ENCODE results near the gene PLRG1.

PLRG1 gene

GRCh38 chr4:154573190-154573870 lies 23.1 kb upstream of the PLRG1 start:
- DNase-seq, result no peak

GRCh38 chr4:154569584-154569983 lies 19.4 kb upstream of the PLRG1 start:
- no peak for DNase-seq

DNA sequence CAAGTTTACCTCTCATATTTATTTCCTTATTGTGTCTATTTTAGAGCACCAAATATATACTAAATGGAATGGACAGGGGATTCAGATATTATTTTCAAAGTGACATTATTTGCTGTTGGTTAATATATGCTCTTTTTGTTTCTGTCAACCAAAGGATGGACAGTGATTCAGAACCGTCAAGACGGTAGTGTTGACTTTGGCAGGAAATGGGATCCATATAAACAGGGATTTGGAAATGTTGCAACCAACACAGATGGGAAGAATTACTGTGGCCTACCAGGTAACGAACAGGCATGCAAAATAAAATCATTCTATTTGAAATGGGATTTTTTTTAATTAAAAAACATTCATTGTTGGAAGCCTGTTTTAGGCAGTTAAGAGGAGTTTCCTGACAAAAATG lies 18.8 kb upstream of the PLRG1 start:
- no peak for DNase-seq

DNA sequence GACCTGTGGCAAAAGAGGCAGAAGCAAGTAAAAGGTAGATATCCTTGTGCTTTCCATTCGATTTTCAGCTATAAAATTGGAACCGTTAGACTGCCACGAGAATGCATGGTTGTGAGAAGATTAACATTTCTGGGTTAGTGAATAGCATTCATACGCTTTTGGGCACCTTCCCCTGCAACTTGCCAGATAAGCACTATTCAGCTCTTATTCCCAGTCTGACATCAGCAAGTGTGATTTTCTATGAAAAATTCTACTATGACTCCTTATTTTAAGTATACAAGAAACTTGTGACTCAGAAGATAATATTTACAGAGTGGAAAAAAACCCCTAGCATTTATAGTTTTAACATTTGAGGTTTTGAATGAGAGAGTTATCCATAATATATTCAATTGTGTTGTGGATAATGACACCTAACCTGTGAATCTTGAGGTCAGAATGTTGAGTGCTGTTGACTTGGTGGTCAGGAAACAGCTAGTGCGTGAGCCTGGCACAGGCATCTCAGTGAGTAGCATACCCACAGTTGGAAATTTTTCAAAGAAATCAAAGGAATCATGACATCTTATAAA lies 16.5 kb upstream of the PLRG1 start:
- DNase-seq, result no peak

DNA sequence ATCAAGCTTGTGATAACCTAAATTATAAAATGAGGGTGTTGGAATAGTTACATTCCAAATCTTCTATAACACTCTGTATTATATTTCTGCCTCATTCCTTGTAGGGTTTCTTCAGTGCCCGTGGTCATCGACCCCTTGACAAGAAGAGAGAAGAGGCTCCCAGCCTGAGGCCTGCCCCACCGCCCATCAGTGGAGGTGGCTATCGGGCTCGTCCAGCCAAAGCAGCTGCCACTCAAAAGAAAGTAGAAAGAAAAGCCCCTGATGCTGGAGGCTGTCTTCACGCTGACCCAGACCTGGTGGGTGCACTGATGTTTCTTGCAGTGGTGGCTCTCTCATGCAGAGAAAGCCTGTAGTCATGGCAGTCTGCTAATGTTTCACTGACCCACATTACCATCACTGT lies 15.5 kb upstream of the PLRG1 start:
- no peak for DNase-seq

DNA sequence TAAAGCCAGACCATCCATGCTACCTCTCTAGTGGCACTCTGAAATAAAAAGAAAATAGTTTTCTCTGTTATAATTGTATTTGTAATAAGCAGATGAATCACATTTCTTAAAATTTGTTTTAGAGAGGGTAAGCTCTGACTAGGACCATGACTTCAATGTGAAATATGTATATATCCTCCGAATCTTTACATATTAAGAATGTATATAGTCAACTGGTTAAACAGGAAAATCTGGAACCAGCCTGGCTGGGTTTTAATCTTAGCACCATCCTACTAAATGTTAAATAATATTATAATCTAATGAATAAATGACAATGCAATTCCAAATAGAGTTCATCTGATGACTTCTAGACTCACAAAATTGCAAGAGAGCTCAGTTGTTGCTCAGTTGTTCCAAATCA lies 14.1 kb upstream of the PLRG1 start:
- no peak for DNase-seq

- DNase-seq, result no peak
These were observed 12.6 kb upstream of the PLRG1 start, which contains the start of gene FGB for GRCh38 chr4:154562697-154563254. Gene FGB (plus strand): TSS chr4:154563011. CDS start chr4:154563019, 8 bp downstream.

DNA sequence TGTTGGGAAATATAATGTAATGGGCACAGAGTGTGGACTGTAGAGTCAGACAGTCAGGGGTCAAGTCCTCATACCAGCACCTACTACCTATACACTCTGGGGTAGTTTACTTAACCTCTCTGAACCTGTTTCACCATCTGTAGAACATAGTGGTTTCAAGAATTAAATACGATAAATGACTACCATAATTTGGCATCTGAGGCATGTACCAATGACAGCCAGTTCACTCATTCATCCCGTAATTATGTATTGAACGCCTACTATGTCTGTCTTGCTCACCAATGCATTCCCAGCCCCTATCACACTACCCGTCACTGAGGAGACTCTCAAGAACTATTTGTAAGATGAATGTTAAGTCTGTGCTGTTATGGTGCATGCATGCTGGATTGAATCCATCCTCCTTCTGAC lies 10.6 kb upstream of the PLRG1 start:
- no peak for DNase-seq

DNA sequence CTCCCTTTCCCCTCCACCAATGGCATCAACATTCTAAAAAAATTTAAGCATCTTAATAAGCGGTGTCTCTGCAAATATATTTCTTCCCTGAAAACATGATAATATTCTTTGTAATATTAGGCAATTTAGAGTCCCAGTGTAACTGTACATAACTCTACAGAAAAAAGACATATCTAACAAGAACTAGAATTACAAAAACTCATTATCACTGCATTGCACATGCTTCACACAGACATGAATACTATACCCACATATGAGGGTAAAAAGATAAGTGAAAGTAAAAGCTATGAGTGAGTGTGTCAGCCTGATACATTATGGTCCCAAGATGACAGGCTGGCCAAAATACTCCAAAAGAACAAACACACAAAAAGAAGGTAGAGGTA lies 10.2 kb upstream of the PLRG1 start:
- no peak for DNase-seq

DNA sequence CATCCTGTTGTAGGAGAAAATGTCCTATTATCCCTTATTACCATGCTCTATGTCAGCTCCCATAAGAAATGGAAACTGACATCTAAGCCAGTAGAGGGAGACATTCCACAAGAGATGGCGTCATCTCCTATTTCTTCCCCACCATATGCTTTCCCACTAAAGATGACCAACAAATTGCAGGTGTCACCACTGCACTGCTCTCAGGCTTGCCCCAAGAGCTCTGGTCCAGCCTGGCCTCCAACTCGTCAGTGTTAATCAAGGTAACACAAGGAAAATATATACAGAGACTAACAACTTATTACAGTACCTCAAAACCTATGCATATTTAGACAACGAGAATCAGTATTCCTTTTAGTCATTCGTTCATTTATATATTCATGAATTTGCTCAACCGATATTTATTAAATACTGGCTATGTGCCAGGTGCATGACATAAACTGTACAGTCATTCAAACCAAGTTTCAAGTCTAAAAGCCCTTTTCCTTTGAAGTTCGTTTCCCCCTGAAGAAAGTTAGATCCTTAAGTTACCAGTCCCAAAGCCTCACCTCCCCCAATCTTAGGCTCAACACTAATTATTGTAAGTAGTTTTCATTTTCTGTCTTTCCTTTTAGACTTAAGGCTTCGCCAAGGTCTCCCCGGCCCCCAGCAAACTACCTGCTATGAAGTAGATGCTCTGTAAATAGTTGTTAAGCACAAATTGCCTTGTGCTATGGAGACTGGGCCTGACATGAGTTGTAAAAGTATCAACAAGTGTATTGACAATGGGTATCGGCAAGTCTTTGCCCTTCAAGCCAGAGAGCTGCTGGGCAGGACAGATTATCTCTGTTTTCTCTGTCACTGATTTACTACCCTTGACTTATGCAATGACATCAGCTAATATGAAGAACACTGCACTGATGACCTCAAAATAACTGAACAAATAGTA lies 9.6 kb upstream of the PLRG1 start:
- DNase-seq, result no peak

GRCh38 chr4:154559141-154559493 lies 8.9 kb upstream of the PLRG1 start:
- DNase-seq, result no peak

- peak; percentile 39 for DNase-seq
These were observed 1.9 kb upstream of the PLRG1 start for GRCh38 chr4:154551872-154552686.

GRCh38 chr4:154545689-154546088 lies 4.5 kb downstream of the PLRG1 start:
- DNase-seq, result no peak

- DNase-seq, result no peak
These were observed 7.8 kb downstream of the PLRG1 start for GRCh38 chr4:154542271-154542879.

- DNase-seq, result no peak
These were observed 15.9 kb downstream of the PLRG1 start for GRCh38 chr4:154534296-154534695.

GRCh38 chr4:154529728-154530519 lies 20.3 kb downstream of the PLRG1 start:
- no peak for DNase-seq

DNA sequence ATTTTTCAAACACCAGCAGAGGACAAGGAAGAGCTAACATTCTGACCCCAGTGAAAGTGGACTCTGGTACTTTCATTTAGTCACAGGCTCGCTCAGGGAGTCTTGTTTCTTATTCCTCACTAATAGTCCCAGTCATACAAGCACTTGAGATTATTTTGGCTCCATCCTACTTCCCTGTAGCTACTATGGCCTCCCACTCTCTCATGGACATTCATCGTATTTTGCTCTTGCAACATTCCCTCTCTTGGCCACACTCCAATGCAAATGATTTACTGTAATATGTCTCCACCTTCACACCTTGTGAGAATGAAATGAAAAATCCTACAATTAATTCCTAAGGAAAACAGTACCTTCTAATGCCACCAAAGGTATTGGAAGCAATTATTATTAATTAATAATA lies 21.3 kb downstream of the PLRG1 start:
- no peak for DNase-seq

DNA sequence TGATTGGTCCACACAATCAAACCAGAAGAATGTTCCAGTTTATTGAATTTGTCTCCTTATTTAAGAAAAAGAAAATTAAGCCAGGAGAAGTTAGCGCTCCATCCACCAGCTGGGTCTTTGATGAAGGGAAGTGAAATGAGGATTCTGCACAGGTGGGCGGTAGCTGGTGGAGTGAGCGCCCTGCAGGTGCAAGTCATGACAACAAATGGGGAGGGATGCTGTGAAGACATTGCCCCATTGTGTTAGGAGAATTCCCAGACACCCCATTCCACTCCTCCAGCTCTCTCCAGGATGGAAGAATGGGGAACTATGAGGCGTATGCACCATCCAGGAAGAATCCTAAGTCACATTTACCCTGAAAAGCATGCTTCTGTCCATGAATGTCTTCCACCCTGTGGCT lies 22.9 kb downstream of the PLRG1 start:
- DNase-seq, result no peak

- no peak for DNase-seq
These were observed 24.0 kb downstream of the PLRG1 start for GRCh38 chr4:154526151-154526550.

DNA sequence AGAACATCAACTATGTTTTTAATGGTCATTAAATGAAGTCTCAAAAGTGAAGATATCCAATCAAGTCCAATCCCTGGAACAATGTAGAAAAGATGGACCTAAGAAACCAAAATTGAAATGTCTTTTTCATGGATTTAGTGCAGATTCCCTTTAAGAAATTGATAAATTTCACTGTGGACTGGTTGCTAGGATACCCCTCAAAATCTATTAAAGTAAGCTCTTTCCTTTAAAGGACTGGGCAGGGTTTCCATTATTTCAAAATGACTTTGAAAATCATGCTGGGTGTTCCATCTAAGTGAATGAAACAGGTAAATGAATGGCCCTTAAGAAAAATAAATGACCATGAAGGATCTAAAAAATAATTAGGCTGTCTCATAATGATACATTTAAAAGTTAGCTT lies 28.6 kb downstream of the PLRG1 start:
- no peak for DNase-seq

- no peak for DNase-seq
These were observed 31.0 kb downstream of the PLRG1 start for GRCh38 chr4:154519214-154519613.

DNA sequence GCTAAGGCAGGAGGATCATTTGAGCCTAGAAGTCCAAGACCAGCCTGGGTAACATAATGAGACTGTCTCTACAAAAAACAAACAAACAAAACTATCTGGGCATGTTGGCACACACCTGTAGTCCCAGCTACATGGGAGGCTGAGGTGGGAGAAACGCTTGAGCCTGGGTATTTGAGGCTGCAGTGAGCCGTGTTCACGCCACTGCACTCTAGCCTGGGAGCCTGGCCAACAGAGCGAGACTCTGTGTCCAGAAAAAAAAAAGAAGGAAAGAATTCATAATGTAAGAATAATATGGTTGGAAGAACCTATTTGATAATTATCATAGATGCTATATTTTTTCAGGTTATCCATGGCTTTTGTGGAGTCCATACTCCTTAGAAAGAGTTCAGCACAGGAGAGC lies 32.6 kb downstream of the PLRG1 start:
- no peak for DNase-seq

Measured in DMS79 treated with DMSO at 0.1 percent for 48 hours (cell line).